Middle frontal gyrus (tissue), 1 donor: ENCODE measurements around the gene MST1.

Experiments used
- DNase-seq: peaks from one replicate; pipeline ENCODE4 v3.0.0-alpha.2; 2015; ENCODE audit warnings: low spot score; ENCODE audit errors: extremely low spot score

MST1 gene

DNA sequence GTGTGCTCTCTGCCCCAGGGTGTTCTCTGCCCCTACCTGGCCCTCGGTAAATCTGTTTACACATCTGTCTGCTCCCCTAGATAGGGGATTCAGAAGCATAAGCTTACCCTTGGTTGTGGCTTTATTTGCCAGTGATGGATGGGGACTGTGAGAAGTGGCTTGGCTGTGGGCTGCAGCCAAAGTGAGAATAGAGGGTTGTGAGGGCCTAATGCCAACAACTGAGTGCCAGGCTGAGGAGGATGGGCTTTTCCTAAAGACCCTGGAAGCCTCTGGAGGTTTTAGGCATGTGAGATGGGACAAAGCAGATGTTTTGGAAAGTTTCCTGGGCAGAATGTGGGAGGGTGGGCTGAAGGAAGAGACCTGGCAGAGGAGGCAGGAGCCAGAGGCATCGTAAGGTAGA, 30.6 kb downstream of the MST1 start:
- DNase-seq = no peak

DNA sequence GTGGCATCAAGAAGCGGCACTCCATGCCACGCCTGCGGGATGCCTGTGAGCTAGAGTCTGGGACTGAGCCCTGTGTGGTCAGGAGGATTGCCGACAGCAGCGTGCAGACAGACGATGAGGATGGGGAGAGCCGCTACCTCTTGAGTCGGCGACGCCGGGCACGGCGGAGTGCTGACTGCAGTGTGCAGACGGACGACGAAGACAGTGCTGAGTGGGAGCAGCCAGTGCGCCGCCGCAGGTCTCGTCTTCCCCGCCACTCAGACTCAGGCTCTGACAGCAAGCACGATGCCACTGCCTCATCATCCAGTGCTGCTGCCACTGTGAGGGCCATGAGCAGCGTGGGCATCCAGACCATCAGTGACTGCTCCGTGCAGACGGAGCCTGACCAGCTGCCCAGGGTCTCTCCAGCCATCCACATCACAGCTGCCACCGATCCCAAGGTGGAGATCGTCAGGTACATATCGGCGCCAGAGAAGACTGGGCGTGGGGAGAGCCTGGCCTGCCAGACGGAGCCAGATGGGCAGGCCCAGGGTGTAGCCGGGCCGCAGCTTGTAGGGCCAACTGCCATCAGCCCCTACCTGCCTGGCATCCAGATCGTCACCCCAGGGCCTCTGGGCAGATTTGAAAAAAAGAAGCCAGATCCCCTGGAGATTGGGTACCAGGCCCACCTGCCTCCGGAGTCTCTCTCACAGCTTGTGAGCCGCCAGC, 31.9 kb downstream of the MST1 start:
- no peak for DNase-seq

DNA sequence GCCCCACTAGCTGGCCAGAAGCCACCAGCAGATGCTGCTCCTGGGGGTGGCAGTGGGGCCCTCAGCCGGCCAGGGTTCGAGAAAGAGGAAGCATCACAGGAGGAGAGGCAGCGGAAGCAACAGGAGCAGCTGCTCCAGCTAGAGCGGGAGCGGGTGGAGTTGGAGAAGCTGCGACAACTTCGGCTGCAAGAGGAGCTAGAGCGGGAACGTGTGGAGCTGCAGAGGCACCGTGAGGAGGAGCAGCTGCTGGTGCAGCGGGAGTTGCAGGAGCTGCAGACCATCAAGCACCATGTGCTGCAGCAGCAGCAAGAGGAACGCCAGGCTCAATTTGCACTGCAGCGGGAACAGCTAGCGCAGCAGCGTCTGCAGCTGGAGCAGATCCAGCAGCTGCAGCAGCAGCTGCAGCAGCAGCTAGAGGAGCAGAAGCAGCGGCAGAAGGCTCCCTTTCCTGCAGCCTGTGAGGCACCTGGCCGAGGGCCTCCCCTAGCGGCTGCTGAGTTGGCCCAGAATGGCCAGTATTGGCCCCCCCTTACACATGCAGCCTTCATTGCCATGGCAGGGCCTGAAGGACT, 32.6 kb downstream of the MST1 start:
- no peak for DNase-seq

DNA sequence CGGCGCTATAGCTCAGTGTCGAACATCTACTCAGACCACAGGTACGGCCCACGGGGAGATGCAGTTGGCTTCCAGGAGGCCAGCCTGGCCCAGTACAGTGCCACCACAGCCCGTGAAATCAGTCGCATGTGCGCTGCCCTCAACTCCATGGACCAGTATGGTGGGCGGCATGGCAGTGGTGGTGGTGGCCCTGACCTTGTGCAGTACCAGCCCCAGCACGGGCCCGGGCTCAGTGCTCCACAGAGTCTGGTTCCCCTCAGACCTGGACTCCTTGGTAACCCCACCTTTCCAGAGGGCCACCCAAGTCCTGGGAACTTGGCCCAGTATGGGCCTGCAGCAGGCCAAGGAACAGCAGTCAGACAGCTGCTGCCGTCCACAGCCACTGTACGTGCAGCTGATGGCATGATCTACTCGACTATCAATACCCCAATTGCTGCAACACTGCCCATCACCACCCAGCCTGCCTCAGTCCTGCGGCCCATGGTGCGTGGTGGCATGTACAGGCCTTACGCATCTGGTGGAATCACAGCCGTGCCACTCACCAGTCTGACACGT, 33.5 kb downstream of the MST1 start:
- no peak for DNase-seq

DNA sequence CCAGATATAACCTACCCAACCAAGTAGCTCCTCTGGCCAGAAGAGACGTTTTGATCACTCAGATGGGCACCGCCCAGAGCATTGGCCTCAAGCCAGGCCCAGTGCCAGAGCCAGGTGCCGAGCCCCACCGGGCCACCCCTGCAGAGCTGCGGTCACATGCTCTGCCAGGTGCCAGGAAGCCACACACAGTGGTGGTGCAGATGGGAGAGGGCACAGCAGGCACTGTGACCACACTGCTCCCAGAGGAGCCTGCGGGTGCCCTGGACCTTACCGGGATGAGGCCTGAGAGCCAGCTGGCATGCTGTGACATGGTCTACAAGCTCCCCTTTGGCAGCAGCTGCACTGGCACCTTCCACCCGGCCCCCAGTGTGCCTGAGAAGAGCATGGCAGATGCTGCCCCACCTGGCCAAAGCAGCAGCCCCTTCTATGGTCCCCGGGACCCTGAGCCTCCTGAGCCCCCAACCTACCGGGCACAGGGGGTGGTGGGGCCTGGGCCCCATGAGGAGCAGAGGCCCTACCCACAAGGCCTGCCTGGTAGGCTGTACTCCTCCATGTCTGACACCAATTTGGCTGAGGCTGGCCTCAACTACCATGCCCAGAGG, 34.2 kb downstream of the MST1 start:
- no peak for DNase-seq

DNA sequence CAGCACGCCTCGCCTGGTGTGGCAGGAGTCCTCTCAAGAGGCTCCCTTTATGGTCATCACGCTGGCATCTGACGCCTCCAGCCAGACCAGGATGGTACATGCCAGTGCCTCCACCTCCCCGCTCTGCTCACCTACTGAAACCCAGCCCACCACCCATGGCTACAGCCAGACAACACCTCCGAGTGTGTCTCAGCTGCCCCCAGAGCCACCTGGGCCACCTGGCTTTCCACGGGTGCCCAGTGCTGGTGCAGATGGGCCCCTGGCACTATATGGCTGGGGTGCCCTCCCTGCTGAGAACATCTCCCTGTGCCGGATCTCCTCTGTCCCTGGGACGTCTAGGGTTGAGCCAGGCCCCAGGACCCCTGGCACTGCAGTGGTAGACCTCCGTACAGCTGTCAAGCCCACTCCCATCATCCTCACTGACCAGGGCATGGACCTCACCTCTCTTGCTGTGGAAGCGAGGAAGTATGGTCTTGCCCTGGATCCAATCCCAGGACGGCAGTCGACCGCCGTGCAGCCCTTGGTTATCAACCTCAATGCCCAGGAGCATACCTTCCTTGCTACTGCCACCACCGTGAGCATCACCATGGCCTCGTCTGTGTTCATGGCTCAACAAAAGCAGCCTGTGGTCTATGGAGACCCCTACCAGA, 35.0 kb downstream of the MST1 start:
- no peak for DNase-seq

DNA sequence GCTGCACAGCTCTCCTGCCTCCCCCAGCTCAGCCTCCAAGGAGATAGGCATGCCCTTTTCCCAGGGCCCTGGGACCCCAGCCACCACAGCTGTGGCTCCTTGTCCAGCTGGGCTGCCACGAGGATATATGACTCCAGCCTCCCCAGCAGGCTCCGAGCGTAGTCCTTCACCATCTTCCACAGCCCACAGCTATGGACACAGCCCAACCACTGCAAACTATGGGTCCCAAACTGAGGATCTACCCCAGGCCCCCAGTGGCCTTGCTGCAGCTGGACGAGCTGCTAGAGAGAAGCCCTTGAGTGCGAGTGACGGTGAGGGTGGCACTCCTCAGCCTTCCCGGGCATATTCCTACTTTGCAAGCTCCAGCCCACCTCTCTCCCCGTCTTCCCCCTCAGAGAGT, 35.7 kb downstream of the MST1 start:
- no peak for DNase-seq

DNA sequence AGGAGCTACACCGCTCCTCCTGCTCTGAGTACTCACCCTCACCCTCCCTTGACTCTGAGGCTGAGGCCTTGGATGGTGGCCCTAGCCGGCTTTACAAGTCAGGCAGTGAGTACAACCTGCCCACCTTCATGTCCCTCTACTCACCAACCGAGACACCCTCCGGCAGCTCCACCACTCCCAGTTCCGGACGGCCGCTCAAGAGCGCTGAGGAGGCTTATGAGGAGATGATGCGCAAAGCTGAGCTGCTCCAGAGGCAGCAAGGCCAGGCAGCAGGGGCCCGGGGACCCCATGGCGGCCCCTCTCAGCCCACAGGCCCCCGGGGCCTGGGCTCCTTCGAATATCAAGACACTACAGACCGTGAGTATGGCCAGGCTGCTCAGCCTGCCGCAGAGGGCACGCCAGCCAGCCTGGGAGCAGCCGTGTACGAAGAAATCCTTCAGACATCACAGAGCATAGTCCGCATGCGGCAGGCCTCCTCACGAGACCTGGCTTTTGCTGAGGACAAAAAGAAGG, 36.3 kb downstream of the MST1 start:
- DNase-seq = no peak

DNA sequence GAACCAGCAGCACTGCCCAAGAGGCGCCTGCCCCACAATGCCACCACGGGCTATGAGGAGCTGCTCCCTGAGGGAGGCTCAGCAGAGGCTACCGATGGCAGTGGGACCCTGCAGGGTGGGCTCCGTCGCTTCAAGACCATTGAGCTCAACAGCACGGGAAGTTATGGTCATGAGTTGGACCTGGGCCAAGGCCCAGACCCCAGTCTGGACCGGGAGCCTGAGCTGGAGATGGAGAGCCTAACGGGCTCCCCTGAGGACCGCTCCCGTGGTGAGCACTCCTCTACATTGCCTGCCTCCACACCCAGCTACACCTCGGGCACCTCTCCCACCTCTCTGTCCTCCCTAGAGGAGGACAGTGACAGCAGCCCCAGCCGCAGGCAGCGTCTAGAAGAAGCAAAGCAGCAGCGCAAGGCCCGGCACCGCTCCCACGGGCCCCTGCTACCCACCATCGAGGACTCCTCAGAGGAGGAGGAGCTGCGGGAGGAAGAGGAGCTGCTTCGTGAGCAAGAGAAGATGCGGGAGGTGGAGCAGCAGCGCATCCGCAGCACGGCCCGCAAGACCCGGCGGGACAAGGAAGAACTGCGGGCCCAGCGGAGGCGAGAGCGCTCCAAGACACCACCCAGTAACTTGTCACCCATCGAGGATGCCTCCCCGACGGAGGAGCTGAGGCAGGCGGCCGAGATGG, 36.9 kb downstream of the MST1 start:
- DNase-seq = no peak

DNA sequence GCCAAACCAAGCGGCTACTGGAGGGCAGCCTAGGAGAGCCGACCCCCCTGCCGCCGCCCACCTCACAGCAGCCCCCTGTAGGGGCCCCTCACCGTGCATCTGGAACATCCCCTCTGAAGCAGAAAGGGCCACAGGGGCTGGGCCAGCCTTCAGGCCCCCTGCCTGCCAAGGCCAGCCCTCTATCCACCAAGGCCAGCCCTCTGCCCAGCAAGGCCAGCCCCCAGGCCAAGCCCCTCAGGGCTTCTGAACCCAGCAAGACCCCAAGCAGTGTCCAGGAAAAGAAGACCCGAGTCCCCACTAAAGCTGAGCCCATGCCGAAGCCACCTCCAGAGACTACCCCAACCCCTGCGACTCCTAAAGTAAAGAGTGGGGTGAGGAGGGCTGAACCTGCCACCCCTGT, 38.6 kb downstream of the MST1 start:
- no peak for DNase-seq

DNA sequence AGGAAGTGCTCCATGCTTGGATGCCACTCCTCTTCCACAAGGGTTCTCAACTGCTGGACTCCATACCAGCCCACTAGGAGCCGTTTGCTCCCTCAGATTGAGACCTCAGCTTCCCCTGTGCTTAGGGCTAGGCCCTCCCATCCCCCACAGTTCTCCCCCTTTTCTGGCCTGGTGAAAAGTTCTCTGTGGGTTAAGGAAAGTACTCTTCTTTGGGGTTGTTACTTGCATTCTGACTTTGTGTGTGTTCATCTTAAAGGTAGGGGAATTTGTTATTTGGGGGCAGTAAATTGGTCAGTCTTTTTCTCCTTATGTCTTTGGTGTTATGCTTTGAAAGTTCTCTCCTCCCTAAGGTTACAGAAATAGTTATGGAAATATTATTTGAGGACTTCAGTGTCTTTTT, 39.1 kb downstream of the MST1 start:
- DNase-seq = no peak

DNA sequence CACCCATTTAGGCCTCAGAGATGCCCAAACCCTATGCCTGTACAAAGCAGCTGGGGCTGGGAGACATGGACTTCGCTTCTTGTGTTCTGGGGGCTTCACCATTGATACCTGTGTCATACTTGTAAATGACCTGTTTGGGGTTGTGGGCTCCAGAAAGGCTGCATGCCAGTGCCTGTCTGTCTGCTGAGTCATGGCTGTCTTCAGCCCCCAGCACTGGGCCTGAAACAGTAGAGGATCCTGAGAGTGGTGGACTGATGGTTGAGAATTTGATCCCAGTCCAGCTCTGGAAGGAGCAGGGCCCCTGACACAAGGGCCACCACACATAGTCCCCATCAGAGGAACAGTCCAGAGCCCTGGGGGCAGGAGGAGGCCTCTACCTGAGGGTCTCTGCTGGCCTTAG, 39.7 kb downstream of the MST1 start:
- DNase-seq = no peak

DNA sequence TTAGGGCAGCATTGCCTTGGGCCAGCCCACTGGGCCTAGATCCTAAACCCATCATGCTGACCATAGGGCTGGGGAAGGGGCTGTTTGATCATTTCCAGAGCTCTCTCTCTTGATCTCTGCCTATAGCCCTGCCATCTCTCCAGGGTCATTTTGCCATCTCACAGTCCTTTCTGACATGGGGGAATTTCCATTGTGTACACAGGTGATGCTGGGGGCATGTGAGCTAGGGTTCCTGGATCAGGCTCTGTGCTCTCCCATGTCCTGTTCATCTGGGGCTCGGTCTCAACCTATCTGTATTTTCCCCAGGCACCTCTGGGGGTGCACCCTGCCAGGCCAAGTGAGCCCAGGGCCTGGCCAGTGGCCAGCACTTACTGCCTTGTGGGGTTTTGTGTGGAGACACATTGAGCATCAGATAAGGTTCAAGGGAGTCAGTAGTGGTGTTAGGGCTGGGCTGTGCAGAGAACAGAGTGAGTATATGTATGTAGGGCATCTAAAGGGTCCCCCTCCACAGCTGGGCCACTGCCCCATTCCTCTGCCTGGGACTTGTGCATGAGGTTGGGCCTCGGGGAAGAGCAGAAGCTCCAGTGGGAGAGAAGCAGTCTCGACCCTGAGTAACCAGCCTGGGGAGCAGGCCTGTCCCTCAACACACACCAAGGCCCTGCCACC, 40.8 kb downstream of the MST1 start:
- no peak for DNase-seq

DNA sequence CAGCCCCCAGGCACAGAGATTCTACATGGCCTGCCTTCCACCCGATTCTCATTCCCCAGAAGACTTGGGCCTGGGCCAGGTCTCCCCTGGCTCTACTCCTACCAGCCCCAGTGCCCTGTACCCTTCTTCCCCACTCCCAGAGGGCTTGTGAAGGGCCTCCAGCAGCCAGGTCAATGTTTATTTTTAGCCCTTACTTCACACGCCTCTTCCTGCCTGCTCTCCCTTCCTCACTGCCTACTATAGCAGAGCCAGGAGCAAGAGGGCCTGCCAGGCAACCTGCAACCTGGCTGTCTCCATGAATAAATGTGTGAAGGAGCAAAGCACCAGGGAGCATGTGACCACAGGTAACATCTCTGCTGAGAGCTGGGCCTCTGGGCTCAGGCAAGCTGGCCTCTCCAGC, 41.5 kb downstream of the MST1 start:
- no peak for DNase-seq

DNA sequence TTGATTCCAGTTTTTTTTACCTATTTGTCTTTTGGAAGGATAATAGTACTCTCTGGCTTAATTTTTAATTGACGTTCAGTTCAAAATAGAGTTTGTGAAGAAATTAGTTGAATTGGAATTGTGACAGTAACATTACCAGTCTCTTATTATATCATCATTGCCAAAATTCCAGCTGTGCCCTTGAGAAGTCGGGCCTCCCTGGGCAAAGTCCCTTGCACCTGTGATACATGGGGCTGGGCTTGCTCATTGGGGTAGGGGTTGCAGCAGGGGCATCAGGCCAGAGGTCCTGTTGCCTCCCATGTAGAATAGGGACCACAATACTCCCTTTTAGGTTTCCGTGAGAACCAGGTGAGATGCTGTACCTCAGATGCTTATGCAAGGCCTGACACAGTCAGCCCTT, 43.0 kb downstream of the MST1 start:
- DNase-seq = no peak

DNA sequence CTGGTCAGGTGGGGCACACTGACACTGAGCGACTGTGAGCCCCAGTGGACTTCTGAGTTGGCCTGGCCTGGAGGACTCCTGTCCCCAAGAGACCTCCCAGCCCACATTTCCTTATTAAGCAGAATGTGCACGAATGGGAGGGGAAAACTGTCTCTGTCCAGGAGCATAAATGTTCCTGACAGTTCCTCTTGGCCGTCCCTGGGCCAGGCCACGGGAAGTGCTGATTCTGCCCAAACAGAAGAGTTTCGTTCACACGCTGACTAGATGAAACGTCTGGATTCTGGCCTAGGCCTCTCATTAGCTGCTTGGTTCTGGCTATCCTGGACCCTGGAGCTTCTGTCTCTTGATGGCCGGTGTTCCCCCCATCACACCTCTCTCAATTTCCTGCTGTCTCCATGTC, 44.6 kb downstream of the MST1 start:
- no peak for DNase-seq

DNA sequence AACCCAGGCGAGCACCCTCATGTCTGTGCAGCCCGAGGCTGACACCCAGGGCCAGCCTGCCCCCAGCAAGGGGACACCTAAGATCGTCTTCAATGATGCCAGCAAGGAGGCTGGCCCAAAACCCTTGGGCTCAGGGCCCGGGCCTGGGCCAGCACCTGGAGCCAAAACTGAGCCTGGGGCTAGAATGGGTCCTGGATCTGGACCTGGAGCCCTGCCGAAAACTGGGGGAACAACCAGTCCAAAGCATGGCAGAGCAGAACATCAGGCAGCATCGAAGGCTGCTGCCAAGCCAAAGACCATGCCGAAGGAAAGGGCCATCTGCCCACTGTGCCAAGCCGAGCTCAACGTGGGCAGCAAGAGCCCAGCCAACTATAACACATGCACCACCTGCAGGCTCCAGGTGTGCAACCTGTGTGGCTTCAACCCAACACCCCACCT, 46.5 kb downstream of the MST1 start:
- no peak for DNase-seq

DNA sequence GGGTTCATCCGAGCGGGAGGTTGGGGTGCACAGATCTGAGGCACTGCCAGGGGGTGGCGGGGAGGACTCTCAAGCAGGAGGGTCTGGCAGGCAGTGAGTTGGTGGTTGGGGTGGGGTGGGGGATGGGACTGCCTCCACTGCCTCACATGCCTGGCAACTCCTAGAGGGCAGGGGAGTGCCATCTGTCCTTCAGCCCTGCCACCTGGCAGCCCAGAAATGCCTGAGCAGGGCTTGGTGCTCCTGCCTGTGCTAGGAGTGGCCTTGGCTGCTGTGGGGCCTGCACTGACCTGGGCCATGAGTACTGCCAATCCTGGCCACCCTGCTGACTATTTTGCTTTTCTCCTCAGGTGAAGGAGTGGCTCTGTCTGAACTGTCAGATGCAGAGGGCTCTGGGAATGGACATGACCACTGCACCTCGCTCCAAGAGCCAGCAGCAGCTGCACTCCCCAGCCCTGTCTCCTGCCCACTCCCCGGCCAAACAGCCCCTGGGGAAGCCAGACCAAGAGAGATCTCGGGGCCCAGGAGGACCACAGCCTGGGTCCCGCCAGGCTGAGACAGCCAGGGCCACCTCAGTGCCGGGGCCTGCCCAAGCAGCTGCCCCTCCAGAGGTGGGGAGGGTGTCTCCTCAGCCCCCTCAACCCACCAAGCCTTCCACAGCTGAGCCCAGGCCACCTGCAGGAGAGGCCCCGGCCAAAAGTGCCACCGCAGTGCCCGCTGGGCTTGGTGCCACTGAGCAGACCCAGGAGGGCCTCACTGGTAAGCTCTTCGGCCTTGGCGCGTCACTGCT, 47.2 kb downstream of the MST1 start:
- no peak for DNase-seq

DNA sequence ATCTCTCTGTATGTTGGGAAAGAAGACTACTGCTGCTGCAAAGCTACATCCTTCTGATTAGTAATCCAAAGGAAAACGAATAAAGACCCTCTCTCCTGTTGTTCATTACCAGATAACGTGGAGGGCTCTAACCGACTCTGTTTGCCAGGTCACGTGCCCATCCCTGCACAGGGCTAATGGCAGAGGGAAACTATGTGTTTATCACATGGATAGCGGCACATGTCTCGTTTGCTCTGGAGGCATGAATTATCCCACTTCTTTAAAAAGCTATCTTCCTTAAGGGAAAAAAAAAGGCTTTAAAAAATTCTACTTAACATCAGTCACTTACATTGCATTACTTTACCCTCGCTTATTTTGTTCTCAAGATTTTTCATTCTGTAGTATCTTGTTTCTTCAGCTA, 48.0 kb downstream of the MST1 start:
- DNase-seq = no peak

DNA sequence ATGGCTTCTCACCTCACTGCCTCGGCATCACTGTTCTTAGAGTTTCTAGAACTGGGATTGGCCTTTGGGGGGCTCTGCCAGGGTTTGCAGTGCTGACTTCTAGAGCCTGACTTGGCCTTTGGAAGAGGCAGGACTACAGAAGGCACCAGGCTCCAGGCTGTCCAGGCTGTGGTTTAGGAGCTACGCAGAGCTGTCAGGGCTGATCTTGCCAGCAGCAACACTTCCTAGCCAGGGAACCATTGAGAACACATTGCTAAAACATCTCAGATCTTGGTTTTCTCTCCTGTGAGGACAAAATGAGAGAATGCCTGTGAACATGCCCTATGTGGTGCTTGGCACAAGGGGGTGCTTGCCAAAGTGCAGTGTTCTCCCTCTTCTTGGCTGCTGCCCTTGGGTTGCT, 49.7 kb downstream of the MST1 start:
- no peak for DNase-seq
